H1 (cell line): ENCODE measurements around the gene TMEM97.

Source experiments
- BRCA1 ChIP-seq: IDR thresholded peaks from 2 replicates; pipeline ENCODE4 v1.6.1; 2012; ENCODE audit warnings: low read depth, low read length, improper control_type of control experiment
- CEBPB ChIP-seq: IDR thresholded peaks from 2 replicates; pipeline ENCODE4 v1.6.1; 2012; ENCODE audit warnings: low read depth, low read length
- EZH2 ChIP-seq: fragments of 200-600 bp; sonication (generic); IDR thresholded peaks from 2 replicates; pipeline ENCODE4 v1.7.1; 2012; ENCODE audit warnings: low read depth, mild to moderate bottlenecking, moderate library complexity, low read length, inconsistent platforms; ENCODE audit not compliant: severe bottlenecking
- NRF1 ChIP-seq: IDR thresholded peaks from 2 replicates; pipeline ENCODE4 v1.6.1; 2011; ENCODE audit warnings: mild to moderate bottlenecking, low read depth, low read length, improper control_type of control experiment
- SIRT6 ChIP-seq: IDR thresholded peaks from one replicate; pipeline ENCODE4 v1.7.1; 2012; ENCODE audit warnings: low read length, inconsistent platforms
- SP1 ChIP-seq: IDR thresholded peaks from 2 replicates; pipeline ENCODE4 v1.6.1; 2011; ENCODE audit warnings: low read depth, low read length
- TF ChIP-seq, protein P1 (sequence below), 3 experiments: IDR thresholded peaks; 1 replicate in 2 of 3; 2 replicates in 1 of 3; pipeline versions ENCODE4 v1.5.1 to v1.6.1; 2011; ENCODE audit warnings: low read length in 3 of 3, mild to moderate bottlenecking in 3 of 3, inconsistent platforms in 2 of 3, low read depth in 1 of 3, moderate library complexity in 1 of 3; ENCODE audit not compliant: insufficient read depth in 1 of 3; ENCODE audit errors: control extremely low read depth in 1 of 3

GRCh38 chr17:28365487-28365886, 46.5 kb downstream of the TMEM97 start:
- no peak for TF ChIP-seq CEBPB
- no peak for TF ChIP-seq SIRT6
- no peak for TF ChIP-seq BRCA1
- TF ChIP-seq, protein P1, sequence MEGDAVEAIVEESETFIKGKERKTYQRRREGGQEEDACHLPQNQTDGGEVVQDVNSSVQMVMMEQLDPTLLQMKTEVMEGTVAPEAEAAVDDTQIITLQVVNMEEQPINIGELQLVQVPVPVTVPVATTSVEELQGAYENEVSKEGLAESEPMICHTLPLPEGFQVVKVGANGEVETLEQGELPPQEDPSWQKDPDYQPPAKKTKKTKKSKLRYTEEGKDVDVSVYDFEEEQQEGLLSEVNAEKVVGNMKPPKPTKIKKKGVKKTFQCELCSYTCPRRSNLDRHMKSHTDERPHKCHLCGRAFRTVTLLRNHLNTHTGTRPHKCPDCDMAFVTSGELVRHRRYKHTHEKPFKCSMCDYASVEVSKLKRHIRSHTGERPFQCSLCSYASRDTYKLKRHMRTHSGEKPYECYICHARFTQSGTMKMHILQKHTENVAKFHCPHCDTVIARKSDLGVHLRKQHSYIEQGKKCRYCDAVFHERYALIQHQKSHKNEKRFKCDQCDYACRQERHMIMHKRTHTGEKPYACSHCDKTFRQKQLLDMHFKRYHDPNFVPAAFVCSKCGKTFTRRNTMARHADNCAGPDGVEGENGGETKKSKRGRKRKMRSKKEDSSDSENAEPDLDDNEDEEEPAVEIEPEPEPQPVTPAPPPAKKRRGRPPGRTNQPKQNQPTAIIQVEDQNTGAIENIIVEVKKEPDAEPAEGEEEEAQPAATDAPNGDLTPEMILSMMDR (IDR thresholded peaks at IDR 0.05; ENCODE audit: control extremely low read depth in 1 of 3, insufficient read depth in 1 of 3, low read depth in 1 of 3, low read length in 3 of 3): no peak
- TF ChIP-seq SP1: no peak
- TF ChIP-seq NRF1: no peak
- TF ChIP-seq EZH2: no peak
